ENCODE results near the gene UPP1. TPM values are rescaled to one million over a fixed set of nuclear protein-coding genes. Genes with fewer than 3 reads are reported as not detected.
A peak's percentile ranks its signal among the peaks of the same experiment; 100 is the strongest.

UPP1 gene
- total RNA-seq, 1 experiment from 2014 or later: 75.4 TPM

DNA sequence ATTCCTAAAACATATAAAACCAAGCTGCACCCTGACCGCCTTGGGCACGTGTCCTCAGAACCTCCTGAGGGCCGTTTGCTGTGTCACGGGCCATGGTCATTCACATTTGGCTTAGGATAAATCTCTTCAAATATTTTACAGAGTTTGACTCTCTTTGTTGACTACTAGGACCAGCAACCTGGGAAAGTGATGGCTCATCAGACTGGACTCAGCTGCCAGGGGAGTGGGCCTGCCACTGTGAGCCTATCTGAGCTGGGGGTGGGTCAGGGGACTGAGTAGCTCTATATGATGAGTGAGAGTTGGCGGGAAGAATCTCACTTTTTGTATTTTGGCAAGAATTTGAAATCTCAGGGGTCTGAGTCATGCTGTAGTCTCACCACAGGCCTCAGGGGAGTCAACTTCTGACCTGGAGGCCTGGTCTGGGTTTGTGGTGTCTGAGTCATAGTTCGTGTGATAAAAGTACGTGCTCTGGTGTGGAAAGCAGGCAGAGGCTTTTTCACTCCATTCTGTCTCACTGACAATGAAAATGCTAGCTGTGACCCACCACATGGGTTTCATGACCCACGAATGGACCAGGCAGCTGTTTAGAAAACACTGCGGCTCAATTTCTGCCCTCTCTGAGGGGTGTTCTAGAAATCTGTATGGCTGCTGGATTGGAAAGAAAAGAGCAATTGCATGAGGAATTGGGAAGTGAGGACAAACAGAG, 4.2 kb upstream of the UPP1 start:
- H3K4me1 Mint-ChIP-seq (ENCODE audit: low read depth, unreplicated experiment): peaks cover 60% of the 10 kb centered on the region
- peak overlapping the region; percentile 81 for H3K27ac Mint-ChIP-seq (ENCODE audit: unreplicated experiment)
- no TSS peak for BruUV-seq (replicated peaks)
- H3K4me3 Mint-ChIP-seq (ENCODE audit: low read depth, unreplicated experiment): peak overlapping the region; percentile 25
- TF ChIP-seq, protein P1, sequence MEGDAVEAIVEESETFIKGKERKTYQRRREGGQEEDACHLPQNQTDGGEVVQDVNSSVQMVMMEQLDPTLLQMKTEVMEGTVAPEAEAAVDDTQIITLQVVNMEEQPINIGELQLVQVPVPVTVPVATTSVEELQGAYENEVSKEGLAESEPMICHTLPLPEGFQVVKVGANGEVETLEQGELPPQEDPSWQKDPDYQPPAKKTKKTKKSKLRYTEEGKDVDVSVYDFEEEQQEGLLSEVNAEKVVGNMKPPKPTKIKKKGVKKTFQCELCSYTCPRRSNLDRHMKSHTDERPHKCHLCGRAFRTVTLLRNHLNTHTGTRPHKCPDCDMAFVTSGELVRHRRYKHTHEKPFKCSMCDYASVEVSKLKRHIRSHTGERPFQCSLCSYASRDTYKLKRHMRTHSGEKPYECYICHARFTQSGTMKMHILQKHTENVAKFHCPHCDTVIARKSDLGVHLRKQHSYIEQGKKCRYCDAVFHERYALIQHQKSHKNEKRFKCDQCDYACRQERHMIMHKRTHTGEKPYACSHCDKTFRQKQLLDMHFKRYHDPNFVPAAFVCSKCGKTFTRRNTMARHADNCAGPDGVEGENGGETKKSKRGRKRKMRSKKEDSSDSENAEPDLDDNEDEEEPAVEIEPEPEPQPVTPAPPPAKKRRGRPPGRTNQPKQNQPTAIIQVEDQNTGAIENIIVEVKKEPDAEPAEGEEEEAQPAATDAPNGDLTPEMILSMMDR (IDR thresholded peaks at IDR 0.05; ENCODE audit: unreplicated experiment): no peak
- CTCF ChIA-PET: interaction anchor here (0.6 to 4.6 kb wide), 4 partner anchors 70 to 119 kb away, joined by 3 to 13 read pairs (median 4); no protein-coding TSS in a partner anchor
- peaks cover 31% of the 10 kb centered on the region for H3K36me3 Mint-ChIP-seq (ENCODE audit: insufficient read depth, unreplicated experiment)
- H3K27me3 Mint-ChIP-seq (ENCODE audit: unreplicated experiment): no peaks in the 10 kb centered on the region
- DNase-seq: peak; percentile 87
- intact Hi-C loops (cut with micrococcal nuclease; ENCODE audit: unreplicated experiment): no loop called here
- no peaks in the 10 kb centered on the region for H3K9me3 Mint-ChIP-seq (ENCODE audit: low read depth, unreplicated experiment)

GRCh38 chr7:48085433-48085791, 3.7 kb upstream of the UPP1 start:
- intact Hi-C loops (cut with micrococcal nuclease; ENCODE audit: unreplicated experiment): no loop called here
- peak overlapping the region; percentile 25 for H3K4me3 Mint-ChIP-seq (ENCODE audit: low read depth, unreplicated experiment)
- DNase-seq: no peak
- H3K27me3 Mint-ChIP-seq (ENCODE audit: unreplicated experiment): no peaks in the 10 kb centered on the region
- CTCF ChIA-PET: interaction anchor here (1.5 to 4.6 kb wide), 2 partner anchors 69 to 93 kb away, joined by 3 to 13 read pairs; no protein-coding TSS in a partner anchor
- BruUV-seq (replicated peaks): no TSS peak
- TF ChIP-seq, protein P1 (IDR thresholded peaks at IDR 0.05; ENCODE audit: unreplicated experiment): no peak
- H3K9me3 Mint-ChIP-seq (ENCODE audit: low read depth, unreplicated experiment): no peaks in the 10 kb centered on the region
- peaks cover 62% of the 10 kb centered on the region for H3K4me1 Mint-ChIP-seq (ENCODE audit: low read depth, unreplicated experiment)
- H3K27ac Mint-ChIP-seq (ENCODE audit: unreplicated experiment): peak overlapping the region; percentile 81
- peaks cover 36% of the 10 kb centered on the region for H3K36me3 Mint-ChIP-seq (ENCODE audit: insufficient read depth, unreplicated experiment)

- intact Hi-C loops (cut with micrococcal nuclease; ENCODE audit: unreplicated experiment): loop anchor here (2.0 kb wide), 1 partner anchor 33 kb away; no protein-coding TSS in a partner anchor
Observed at GRCh38 chr7:48085942-48086341, 3.1 kb upstream of the UPP1 start.

DNA sequence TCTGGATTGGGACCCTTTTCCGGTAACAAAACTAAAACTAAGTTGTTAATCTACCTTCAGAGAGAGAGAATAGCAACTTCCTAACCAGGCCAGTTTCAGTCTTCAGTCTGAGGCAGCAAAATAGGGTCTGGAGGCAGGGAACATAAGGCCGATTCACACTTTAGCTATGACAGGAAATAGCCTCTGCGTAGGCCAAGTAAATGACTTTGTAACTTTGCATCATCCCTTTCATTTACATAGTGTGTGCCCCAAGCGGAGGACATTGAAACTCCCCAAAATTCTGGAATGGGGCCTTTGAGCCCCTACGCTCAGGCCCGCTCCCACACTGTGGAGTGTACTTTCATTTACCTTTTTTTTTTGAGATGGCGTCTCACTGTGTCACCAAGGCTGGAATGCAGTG, 1.7 kb upstream of the UPP1 start:
- Mint-ChIP-seq H3K4me3 (ENCODE audit: low read depth, unreplicated experiment) (no peak overlapping the region), H3K4me1 (ENCODE audit: low read depth, unreplicated experiment) (peaks cover 79% of the 10 kb centered on the region)

More at GRCh38 chr7:48085942-48086341, 3.1 kb upstream of the UPP1 start:
- Mint-ChIP-seq H3K27me3 (ENCODE audit: unreplicated experiment) (no peaks in the 10 kb centered on the region), H3K4me3 (ENCODE audit: low read depth, unreplicated experiment) (no peak overlapping the region), H3K27ac (ENCODE audit: unreplicated experiment) (peak overlapping the region; percentile 81), H3K9me3 (ENCODE audit: low read depth, unreplicated experiment) (no peaks in the 10 kb centered on the region), H3K4me1 (ENCODE audit: low read depth, unreplicated experiment) (peaks cover 67% of the 10 kb centered on the region), H3K36me3 (ENCODE audit: insufficient read depth, unreplicated experiment) (peaks cover 41% of the 10 kb centered on the region)
- no peak for DNase-seq
- CTCF ChIA-PET: interaction anchor here (4.6 kb wide), 1 partner anchor 94 kb away, joined by 13 read pairs; no protein-coding TSS in a partner anchor
- TF ChIP-seq, protein P1 (IDR thresholded peaks at IDR 0.05; ENCODE audit: unreplicated experiment): no peak
- BruUV-seq (replicated peaks): no TSS peak

More for the DNA sequence above, 1.7 kb upstream of the UPP1 start:
- no peaks in the 10 kb centered on the region for H3K27me3 Mint-ChIP-seq (ENCODE audit: unreplicated experiment)
- intact Hi-C loops (cut with micrococcal nuclease; ENCODE audit: unreplicated experiment): loop anchor here (2.0 kb wide), 1 partner anchor 35 kb away; no protein-coding TSS in a partner anchor
- DNase-seq: no peak
- no TSS peak for BruUV-seq (replicated peaks)
- peak overlapping the region; percentile 81 for H3K27ac Mint-ChIP-seq (ENCODE audit: unreplicated experiment)
- H3K9me3 Mint-ChIP-seq (ENCODE audit: low read depth, unreplicated experiment): no peaks in the 10 kb centered on the region
- CTCF ChIA-PET: interaction anchor here (0.7 kb wide), 1 partner anchor 655 kb away, joined by 4 read pairs; no protein-coding TSS in a partner anchor
- TF ChIP-seq, protein P1 (IDR thresholded peaks at IDR 0.05; ENCODE audit: unreplicated experiment): no peak
- peaks cover 55% of the 10 kb centered on the region for H3K36me3 Mint-ChIP-seq (ENCODE audit: insufficient read depth, unreplicated experiment)

Measured in Calu3 (cell line).